HG03097 (cell line): Measurements from ENCODE around the gene CAMK1D.

ENCODE experiments used
- ATAC-seq: cut with Tn5 transposase; IDR thresholded peaks from one replicate; pipeline ENCODE4 v1.9.1; 2021; ENCODE audit not compliant: unreplicated experiment, low FRiP score

Gene CAMK1D

DNA sequence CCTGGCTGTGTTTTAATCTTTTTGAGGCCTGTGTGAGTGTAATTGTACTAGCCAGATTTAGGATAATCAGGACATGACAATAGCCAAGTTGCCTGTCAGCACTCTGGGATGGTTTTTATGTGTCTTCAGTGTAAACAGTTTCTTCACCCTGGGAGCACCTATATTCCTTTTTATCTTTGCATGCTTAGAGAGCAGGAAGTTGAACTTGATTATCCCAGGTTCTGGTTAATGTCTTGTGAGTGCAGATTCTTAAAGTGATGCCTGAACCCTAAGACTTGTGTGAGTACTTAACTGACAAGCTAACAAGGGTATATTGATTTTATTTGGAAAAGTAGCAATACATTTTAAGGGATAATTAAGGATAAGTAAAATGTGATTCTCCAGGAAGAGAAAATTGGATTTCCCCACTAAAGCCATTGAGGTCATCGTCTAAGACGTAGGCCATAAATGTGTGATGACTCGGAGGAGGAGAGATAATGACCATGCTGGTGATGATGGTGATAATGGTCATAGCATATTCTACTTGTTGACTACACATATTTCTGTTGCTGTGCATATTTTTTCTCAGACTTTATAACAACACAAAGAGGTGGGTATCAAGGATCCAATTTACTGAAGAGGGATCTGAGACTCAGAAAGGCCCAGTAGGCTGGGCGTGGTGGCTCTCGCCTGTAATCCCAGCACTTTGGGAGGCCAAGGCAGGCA, 234.7 kb downstream of the CAMK1D start:
- no peak for ATAC-seq

DNA sequence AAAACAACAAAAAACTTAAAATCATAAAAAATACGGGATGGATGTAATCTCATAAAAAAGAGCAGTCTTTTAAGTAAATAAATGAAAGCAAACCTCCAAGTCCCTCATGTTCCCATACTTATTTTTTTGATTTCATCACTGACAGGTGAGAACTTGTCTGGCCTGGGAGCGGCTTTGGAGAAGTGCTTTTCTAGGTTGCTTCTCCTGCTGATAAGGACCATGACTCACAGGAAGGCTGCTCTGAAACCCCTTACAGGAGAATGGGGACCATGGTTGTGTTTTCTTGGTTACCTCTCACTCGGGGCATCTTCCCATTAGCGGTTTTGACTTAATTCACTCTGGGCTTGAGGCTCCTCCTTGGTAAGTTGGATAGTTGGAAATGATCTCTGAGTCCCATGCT, 237.4 kb downstream of the CAMK1D start:
- no peak for ATAC-seq

DNA sequence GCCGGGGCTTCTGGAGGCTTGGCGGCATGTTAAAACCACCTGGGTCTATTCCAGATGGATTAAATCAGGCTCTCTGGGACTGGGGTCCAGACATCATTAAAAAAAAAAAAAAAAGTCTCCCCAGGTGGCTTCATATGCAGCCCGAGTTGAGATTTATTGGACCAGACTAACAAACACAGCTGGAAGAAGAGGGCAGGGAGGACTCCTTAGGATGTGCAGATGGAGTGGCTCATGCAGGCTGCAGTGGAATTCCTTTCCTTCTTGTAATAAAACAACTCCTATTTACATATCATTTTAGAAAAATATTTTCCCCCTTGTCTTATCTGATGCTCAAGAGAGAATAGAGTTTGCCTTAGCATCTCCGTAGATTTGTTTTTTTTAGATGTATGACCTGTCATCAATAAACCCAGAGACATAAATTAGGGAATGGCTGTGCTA, 238.1 kb downstream of the CAMK1D start:
- ATAC-seq = no peak

DNA sequence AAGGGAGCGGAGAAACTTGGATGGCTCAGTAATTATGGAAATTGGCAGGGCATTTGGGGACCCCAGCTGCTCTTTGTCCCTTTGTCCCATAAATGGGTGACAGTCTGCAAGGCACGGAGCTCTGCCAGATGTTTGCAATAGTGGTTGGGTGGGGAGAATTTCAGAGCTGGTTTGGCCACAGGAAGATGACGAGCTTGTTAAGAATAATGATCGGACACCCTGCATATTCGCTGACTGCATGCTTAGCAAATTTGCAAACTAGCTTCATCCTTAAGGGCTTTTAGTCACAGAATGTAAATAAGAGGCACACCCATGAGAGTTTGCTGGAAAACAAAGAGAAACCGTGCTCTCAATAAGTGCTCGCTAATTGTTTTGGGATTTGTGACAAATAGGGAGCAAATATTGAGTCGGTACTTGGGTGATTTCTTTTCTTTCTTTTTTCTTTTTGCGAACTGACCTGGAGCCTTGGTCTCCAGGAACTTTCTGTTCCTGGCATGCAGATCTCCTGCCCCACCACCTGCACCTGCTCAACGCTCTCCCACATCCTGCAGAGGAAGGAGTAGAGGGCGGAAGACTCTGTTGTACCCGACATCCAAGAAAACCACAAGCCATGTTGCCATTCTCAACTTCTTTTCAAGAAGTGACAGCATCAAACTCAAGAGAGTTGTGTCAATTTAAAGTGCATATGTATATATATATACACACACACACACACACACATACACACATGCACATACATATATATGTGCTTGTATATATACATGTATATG, 238.9 kb downstream of the CAMK1D start:
- no peak for ATAC-seq

DNA sequence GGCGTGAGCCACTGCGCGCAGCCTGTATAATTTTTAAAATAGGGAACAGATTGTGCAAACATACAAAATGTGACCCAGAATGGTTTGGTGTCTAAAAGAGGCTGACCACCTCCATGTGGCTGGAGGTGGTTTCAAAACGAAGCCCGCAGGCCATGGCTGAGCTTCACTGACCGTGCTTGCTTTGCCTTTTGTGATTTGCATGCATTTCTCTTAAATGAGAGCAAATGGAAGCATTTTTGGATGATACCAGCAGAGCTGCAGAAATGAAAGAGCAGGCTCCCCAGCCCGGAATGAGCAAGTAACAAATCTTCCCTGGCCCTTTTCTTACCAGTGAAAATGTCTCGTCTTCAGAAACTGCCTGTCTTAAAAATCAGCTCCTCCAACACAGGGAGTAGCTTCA, 239.9 kb downstream of the CAMK1D start:
- ATAC-seq = no peak

DNA sequence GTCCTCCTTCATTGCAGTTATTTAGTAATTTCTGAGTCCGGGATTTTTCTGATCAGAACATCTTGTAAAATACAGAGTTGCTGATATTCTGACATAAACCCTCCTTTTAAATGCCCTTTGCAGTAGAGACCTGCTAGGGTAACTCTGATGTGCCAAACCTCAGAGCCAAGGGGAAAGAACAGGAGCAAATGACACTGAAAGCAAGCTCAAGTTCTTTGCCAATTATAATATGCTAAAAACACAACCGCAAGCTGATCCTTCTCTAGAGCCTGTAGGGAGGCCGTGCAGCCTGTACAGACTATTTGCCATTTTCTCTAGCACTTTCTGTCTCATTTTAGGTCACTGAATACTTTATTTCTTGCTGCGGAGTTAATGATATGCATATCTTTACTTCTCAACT, 240.4 kb downstream of the CAMK1D start:
- no peak for ATAC-seq

DNA sequence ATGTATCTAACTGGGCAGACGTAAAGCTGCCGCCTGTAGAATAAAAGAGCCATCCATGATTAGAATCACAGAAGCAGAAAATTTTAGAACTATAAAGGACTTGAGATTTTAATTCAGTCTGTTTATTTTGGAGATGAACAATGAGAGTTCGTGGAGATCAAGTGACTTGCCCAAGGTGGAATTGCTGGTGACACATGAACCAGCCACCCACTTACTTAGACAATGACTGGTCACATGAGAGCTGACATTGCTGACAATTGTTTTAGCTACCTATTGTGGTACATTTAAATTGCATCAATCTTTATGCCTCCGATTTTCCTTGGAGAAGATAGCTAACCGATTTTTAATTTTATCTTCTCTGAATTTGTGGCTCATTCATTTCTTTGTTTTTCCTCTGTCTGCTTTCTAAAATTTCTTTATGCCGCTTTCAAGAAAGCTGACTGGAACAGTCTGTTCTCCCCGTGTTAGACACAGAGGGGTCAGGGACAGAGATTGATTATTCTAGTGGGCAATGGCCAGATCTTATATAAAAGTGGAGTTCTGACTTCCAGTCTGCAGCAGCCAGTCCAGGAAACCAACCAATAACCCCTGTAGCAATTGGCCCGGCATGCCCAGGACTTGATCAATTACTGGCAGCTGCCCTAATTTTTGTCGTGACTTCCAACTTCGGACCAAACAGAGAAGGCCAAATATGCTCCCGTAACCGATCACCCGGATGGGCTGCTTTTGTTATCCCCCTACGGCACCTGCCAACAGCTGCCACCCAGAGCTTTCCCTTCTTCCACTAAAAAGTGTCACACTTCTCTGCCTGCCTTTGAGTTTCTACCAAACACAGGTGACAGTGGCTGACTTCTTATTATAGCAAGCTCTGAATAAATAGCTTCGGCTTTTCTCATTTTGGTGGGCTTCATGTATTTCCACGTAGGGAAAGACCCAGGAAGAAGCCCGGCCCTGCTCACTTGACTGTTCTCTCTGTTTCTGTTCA, 241.6 kb downstream of the CAMK1D start:
- ATAC-seq = no peak

DNA sequence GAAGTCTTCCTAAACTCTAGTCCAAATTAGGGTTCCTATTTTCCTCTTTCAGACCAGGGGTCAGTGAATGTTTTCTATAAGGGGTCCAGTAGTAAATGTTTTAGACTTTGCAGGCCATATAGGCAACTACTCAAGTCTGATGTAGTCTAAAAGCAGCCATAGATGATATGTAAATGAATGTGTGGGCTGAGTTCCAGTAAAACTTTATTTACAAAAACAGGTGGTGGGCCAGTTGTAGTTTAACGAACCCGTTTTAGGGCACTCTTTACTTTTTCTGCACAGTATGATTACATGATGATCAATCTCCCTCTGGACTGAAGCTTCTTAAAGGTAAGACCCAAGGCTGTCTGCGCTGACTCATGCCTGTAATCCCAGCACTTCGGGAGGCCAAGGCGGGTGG, 243.6 kb downstream of the CAMK1D start:
- ATAC-seq = no peak

DNA sequence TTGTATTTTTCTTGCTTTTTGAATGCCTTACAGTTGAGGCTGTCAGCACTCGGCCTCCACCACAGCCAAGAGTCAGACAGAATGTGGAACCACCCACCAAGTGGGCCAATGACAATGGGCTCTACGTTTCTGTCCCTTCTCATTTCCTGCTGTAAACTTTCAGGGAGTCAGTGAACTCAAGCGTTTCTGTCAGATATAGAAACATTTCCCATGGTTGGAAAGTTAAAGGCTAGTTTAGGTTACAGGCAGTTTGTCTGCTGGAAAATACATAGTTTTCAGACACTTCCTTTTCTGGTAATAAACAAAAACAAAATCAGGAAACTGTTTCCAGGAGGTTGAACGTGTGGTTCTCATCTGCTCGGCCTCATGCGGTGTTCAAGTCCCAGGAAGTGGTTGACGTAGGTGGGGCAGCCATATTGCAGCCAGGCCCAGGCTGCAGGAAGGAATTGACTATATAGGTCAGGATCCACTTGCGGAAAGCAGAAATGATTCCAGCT, 245.1 kb downstream of the CAMK1D start:
- no peak for ATAC-seq

DNA sequence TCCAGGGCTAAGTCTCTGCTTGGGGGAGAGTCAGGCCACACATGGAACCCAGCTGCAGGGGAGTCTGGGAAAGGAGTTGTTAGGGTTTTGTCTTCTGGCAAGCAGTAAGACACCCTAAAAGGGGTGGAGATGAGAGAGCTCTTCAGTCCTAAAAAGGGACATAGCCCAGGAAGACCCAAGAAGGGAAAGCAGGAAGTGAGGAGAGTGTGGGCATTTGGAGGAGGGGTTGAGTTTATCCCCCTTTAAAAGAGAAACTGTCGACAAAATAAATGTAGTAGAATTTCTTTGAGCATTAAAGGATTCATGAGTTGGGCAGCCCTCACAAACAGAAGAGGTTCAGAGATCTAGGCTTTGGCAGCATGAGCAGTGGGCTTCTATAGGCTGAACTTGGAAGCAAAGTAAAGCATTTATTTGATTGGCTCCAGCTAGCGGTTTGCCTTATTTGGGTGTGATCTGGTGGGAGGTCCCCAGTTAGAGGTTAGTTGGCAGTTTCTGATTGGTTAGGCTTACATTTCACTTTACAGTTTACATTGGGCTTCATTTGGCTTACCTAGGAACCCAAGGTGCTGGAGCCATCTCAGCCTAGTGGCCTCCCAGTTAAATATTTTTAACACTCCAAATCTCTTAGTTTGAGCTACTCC, 246.7 kb downstream of the CAMK1D start:
- ATAC-seq = no peak

DNA sequence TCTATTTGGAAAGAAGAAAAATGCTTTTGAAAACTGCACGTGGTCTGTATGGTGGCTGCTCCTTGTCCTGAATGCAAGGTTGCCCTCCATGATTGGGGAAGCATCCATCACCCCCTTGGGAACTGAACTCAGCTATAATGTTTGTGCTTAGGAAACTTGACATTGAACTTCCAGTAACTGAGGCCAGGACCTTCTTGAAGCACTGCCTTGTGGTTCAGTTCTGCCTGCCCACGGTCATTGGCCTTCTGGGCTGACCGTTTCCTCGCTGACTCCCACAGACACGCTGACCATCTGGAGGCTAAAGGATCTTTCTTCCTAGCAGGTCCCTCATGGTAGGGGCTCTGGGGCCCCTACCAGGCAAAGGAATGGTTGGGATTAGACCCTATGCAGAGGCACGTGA, 247.8 kb downstream of the CAMK1D start:
- ATAC-seq = no peak

DNA sequence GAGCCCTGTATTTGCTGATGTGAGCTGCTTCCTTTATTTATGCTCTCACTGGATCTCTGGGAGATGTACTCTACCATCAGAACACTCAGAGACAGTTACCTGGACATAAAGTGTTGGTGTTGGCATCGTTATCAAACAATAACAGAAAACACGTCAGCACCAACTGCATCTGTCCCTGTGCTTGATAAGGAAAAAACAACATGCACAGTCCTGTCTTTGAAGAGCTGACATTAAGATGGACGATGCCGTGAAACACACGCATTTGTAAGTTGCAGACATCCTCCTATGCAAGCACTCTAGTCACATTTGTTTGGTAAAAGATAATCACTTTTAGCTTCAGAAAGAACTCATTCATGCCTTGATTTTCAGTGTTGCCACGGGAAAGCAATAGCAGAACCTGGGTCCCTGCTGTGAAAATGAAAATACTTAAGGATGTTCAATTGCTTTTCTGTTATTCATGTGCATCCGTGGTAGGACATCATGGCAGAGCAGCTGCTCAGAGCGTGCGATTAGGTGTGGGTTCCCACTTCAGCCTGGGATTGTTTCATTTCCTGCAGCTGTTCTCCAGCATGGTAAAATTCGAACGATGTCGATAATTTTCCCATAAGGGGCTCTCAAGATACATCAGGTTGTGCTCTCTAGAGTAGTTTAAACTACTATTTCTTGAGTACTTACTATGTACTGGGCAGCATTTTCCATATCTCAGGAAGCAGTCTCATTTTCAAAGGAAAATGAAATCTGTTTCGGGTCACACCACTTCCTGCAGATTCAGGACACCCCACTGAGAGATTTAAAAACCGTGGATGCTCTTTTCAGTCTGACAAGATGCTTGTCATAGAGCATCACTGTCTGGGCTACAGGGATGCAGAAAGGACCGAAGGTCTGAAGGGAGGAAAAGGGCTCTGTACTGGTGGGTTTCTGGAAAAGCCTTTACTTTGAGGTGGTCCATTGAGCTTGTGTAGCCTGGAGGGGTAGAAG, 248.7 kb downstream of the CAMK1D start:
- ATAC-seq = no peak

DNA sequence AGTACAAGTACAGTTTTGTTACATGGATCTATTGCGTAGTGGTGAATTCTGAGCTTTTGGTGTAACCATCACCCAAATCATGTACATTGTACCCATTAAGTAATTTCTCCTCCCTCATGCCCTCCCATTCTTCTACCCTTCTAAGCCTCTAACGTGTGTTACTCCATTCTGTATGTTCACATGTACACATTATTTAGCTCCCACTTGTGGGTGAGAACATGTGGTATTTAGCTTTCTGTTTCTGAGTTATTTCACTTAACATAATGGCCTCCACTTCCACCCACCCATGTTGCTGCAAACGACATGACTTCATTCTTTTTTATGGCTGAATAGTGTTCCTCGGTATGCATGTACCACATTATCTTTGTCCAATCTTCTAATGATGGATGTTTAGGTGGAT, 251.3 kb downstream of the CAMK1D start:
- ATAC-seq = no peak

DNA sequence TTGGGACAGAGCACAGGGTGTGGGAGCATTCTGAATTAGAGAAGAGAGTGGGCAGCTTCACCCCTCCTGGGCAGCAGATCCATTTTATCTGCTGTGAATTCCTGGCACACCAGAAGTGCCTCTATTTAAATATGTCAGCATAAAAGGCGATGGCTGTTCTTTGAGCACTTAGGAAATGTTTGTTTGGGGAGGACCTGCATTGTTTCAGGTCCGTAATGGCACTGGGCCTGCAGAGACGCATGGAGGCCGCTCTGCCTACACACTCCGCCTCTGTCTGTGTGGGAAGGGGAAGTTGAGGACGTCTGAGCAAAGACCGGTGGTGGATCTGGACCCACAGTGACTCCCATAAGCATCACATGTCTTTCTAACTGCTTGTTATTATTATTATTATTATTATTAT, 253.2 kb downstream of the CAMK1D start:
- no peak for ATAC-seq

DNA sequence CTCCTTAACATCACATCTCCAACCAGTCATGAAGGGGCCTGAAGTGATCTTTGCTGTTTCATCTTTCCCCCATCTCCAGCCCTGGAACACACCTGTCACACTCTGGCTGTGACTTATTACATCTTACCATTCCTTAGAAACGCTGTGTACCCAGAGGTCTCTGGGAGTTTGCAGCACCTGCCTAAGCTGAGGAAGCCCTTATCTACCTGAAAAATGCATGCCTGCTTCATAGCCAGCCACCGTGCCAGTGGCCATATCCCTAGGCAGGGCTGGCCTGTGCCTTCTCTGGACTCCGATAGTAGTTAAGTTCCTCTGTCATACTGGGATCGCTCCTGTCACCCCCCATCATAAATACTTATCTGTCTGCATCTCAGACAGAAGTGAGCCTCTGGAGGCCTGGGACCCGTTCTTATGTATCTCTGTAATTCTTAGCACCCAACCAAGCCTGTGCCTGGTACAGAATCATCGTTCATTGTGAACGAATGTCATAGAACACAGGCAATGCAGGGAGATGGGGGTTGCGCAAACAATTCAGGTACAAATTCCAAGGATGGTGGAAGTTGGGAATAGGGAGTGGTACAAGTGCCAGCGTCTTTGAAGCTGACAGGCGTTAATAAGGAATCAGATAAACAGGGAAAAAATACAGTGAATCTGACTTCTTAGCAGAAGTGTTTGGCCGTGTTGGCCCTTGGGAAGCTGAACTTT, 254.6 kb downstream of the CAMK1D start:
- no peak for ATAC-seq

DNA sequence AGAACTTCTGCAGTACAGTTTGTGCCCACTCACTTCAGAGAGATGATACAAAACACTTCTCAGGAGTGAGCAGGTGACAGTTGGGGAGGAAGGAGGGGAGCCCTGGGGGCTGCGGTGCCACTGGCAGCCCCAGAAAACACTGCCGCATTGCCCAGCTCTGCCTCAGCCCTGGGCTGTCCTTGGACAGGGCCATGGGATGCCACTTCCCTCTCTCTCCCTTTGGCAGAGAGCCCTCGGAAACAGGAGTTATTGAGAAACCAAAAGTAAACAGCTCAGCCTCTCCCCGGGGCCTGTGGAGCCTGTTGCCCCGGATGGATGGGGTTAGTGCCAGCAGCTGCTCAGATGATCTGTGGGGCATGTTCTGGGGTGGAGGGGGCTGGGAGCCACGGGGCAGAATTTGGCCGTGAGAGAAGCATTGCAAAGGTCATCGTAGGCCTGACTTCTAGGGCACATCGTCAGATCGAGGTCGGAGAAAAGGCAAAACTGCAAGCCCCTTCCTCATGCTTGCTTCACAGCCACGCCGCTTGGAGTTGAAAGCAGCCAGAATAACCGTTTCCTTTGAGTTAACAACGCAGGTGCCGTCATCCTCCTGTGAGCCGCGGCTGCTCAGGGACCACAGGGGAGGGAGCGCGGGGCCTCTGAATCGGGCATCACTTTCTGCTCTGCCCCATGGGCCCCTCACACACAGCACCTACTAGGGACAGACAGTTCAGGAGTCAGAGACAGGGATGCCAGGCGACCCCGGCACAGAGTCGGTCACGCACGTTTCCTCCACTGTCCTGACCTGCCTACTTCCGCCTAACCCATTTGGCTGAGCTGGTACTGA, 256.4 kb downstream of the CAMK1D start:
- peak; percentile 60 for ATAC-seq

DNA sequence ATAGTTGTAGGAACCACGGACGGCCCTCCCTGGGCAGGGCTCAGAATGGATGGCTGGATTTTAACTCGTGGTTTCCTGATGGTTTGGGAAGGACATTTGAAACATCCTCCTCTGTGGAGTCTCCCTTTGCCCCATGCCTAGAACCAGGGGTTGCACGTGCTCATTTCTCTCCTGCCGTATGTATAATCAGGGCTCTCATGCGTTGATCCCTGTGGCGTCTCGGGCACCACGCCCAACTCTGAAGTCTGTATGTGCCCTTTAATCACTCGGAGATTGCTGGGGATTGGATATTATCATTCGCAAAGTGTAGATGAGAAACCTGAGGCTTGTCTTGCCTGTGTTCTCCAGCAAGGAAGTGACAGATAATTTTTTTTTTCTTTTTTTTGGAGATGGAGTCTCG, 257.1 kb downstream of the CAMK1D start:
- no peak for ATAC-seq

DNA sequence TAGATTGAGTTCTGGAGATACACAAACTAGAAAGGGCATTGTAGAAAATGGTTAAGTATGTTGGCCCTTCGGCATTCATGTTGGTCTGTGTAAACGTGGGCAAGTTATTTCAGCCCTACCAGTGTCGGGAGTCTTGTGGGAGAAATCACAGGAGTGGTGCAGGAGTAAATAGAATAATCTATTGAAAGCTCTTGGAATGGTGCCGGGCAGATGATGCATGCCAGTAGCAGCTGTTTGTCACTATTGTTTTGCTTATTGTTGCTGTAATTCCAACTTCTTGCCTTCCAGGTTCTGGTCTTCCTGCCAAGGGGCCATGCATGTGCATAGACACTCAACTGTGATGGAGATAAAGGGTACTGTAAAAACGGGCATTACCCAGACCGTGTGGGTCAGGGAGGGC, 259.4 kb downstream of the CAMK1D start:
- ATAC-seq = no peak
